Activated T-cell treated with anti-CD3 and anti-CD28 coated beads, Interleukin-2, amount 50 U/mL, for 48 hours (primary cell): Measurements from ENCODE around the gene ASTN2.

ENCODE experiments used
- DNase-seq, 2 experiments: peaks; one replicate each; pipeline ENCODE4 v3.0.0-alpha.2; 2020

ASTN2 gene

DNA sequence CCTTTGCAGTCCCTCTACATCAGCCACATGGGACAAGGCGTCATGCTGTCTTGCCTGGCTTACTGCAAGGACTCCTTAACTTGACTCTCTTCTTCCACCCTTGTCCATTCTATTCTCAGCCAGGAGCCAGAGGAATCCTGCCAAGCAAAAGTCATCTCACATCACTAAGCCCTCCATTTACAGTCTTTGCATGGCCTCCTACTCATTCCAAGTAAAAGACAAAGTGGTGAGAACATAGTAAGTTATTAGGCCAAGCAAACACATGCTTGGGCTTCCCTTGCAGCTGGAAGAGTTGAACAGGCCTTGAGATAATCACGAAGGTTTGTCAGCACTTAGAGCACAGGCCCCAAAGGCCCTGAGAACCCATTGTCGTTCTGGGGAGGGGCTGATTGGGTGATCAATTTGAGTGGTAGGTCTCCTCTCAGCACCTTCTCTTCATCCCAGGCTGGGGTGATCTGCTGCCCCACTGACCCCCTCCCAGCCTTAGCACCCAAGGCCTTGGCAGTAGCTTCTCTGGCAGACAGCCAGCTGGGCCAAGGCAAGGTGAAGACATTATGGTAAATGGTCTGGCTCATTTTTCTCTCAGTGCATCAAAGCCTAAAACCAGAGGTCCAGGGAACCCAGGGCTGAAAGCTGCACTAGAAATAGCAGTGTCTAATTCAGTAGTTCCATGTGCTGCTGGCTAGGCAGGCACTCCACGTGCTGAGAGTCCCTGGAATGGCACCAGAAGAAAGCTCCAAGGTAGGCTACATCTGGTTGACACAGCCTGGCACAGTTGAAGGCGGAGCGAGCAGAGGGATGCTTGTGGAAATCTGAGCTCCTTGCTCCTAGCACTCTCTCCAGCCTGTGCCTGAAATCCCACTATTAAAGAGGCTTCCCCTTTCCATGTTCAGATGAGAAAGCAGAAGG is 121.4 kb downstream of the ASTN2 start:
- no peak for DNase-seq

DNA sequence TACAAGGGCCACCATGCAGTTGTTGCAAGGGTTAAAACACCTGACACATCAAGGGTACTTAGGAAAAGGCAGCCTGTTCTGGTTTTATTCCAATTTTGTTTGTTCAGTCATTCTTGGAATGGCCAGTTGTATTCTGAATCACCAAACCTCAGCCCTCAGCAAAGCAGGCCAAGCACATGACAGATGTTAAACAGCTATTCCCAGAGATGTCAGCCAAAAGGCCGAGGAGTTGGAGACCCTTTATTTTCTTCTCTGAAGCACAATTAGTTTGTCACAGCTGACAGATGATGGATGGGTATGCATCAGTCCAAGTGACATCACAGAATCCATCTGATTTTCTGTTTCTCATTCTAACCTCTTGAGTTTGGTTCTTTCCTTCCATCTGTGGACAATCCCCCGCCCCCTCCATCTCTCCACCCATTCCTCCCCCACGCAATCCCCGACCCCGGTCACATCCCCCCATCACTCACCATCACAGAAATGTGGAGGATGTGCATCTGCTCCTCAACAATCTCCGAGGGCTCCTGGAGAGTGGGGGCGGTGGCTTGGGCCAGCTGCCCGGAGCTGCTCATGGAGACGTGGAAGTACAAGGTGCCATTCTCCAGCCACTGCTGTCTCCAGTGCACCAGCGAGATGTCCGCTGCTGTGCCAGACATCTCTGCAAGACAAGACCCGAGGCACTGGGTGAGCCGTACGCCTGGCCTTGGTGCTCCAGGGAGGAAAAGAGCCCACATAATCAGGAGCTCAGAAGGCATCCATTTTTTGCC is 123.8 kb downstream of the ASTN2 start:
- DNase-seq: no peak

DNA sequence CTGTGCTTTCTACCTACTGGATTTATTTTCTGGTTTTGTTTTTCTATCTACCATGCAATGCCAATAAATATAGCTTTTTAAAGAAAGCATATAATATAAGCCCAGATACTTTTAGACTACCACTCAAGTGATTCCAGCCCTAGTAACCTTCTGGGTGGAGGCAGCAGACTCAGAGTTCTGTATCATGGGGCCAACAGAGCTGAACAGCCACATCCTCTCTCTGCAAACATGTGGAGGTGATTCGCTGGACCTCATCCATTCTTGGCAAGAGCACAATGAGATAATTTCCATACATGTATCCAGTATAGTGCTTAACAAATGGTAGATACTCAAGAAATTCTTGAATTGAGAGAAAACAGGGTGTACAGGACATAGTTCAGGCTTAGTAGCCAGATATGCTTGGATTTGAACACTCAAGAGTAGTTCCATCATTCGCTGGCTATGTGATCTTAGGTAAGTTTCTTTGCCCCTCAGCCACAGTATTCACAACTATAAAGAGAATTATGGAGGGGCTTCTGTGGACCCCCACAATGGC is 124.5 kb downstream of the ASTN2 start:
- no peak for DNase-seq

DNA sequence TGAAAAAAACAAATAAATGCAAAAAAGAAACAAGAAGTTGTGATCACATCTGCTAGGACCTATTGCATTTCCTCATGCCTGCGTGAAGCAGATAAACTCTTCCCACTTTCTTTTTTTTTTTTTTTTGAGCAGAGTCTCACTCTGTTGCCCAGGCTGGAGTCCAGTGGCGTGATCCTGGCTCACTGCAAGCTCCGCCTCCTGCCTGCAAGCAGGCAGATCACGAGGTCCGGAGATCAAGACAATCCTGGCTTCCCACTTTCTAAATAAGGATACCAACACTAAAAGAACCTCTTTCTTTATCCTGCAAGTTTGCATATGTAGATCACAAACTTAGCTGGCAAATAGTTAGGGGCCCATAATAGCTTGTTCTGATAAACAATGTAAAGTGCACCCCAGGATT is 128.6 kb downstream of the ASTN2 start:
- no peak for DNase-seq

GRCh38 chr9:117284414-117284813 is 130.4 kb downstream of the ASTN2 start:
- DNase-seq: no peak

GRCh38 chr9:117282541-117282940 is 132.3 kb downstream of the ASTN2 start:
- DNase-seq: no peak

DNA sequence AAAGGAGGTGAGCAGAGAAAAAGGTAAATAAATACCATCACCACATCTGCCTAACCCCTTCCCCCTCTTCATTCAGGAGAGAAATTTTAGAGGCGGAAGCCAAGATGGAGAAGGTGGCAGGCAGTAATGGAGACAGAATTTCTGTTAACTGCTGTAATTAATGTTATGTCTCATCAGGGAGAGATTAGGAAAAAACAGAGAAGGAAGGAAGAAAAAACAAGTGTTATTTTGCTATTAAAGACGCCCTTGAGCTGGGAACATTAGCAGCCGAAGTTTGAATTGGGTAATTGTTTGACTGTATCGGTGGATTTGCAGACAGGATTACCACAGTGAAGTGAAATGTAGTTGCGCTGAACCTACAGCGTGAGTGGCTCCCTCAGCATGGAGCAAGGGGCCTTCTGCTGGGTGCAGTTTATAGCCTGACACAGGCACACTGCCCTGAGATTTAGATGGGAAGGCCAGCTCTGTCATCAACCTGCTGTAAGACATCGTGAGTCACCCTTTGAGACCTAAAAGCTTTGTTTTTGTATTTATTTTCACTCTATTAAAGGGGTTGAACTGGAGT is 136.3 kb downstream of the ASTN2 start:
- DNase-seq: no peak

DNA sequence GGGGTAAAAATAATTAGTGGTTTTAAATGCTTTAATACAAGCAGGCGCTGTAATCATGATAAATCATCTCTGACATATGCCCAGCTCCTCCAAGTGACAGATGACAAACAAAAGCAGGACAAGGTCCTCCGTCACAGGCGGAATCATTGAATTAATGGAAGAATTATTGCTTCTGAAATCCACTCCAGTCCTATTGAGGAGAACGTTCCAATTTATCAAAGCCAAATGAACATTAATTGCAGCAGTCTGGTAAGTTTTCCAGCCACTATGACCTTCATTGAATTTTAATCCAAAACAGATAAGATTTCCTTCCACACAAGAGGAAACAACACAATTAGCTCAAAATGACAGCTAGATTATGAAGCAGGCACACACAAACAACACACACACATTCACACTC is 136.8 kb downstream of the ASTN2 start:
- DNase-seq: no peak

GRCh38 chr9:117276444-117276843 is 138.4 kb downstream of the ASTN2 start:
- no peak for DNase-seq

- no peak for DNase-seq
Observed at GRCh38 chr9:117273612-117274011, 141.2 kb downstream of the ASTN2 start.

GRCh38 chr9:117268847-117269446 is 145.9 kb downstream of the ASTN2 start:
- no peak for DNase-seq

GRCh38 chr9:117266855-117267497 is 147.9 kb downstream of the ASTN2 start:
- no peak for DNase-seq

- DNase-seq: no peak
Observed at GRCh38 chr9:117265253-117265652, 149.6 kb downstream of the ASTN2 start.

GRCh38 chr9:117258184-117258866 is 156.5 kb downstream of the ASTN2 start:
- DNase-seq: no peak

GRCh38 chr9:117253261-117253660 is 161.6 kb downstream of the ASTN2 start:
- DNase-seq: no peak

DNA sequence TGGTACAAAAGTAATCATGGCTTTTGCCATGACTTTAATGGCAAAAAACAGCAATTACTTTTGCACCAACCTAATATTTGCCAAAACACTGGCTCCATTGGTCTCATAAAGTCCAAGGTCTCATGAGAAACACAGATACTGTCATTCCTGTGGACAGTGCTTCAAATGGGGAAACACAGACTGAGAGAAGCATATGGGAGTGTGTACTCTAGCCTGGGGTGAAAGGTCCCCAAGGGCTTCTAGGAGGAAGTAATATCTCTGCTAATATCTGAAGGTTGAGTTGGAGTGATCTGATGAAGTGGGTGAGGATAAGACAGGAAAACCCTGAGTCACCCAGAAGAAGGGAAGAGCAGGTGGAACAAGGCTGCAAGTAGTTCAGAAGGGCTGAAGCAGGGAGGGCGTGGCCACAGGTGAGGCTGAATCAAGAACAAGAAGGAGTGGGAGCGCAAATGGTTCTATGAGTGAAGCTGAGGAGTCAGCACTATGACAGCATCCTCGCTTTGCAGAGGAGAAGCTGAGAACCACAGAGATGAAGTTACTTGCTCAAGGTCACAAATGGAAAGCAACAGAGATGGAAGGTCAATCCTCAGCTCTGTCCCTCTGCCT is 164.1 kb downstream of the ASTN2 start:
- no peak for DNase-seq

GRCh38 chr9:117249799-117250198 is 165.1 kb downstream of the ASTN2 start:
- no peak for DNase-seq

- no peak for DNase-seq
Observed at GRCh38 chr9:117247266-117247665, 167.6 kb downstream of the ASTN2 start.

GRCh38 chr9:117245175-117245829 is 169.6 kb downstream of the ASTN2 start:
- DNase-seq: no peak

DNA sequence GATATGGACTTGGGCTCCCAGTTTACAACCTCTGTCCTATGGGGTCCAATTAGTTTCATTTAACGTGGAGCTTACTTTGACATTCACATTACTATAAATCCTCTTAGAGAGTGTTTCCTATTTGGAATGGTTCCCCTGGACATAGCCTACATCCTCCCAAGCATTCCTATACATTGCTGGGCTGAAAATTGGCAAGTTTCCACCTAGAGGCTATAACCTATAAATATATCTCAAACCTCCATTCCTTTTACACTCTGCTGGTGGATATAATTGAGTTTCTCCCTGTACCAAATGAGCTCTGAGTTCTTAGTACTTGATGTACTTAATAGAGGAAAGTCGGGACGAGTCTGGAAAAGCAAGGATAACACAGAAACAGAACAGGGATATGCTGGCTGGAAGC is 172.8 kb downstream of the ASTN2 start:
- DNase-seq: no peak

GRCh38 chr9:117239428-117239827 is 175.4 kb downstream of the ASTN2 start:
- no peak for DNase-seq
